IPS DF 6.9 (cell line): ENCODE measurements around the gene CHRM5.

Experiments used
- DNase-seq: peaks from one replicate; pipeline ENCODE4 v3.0.0-alpha.2; 2013; ENCODE audit warnings: low read depth, low spot score
- H3K27ac ChIP-seq: one replicate; pipeline ENCODE4 v1.5.1; 2013; ENCODE audit warnings: low read length, control low read depth
- H3K27me3 ChIP-seq: 2 replicates; pipeline ENCODE4 v1.6.1; 2013; ENCODE audit warnings: mild to moderate bottlenecking, low read length; ENCODE audit not compliant: control insufficient read depth, insufficient read depth
- H3K36me3 ChIP-seq: 2 replicates; pipeline ENCODE4 v1.6.1; 2013; ENCODE audit warnings: low read length; ENCODE audit not compliant: control insufficient read depth, insufficient read depth
- H3K4me1 ChIP-seq: 2 replicates; pipeline ENCODE4 v1.6.1; 2013; ENCODE audit warnings: low read length; ENCODE audit not compliant: control insufficient read depth, insufficient read depth
- H3K4me3 ChIP-seq: 2 replicates; pipeline ENCODE4 v1.5.1; 2013; ENCODE audit warnings: mild to moderate bottlenecking, low read length
- H3K9me3 ChIP-seq: 2 replicates; pipeline ENCODE4 v1.6.1; 2013; ENCODE audit warnings: low read length, inconsistent platforms; ENCODE audit not compliant: control insufficient read depth, insufficient read depth
- WGBS: extraction: QIAGEN DNeasy Blood & Tissue Kit; methylation state at CpG from one replicate; pipeline ENCODE4 v1.1.7; 2013; ENCODE audit warnings: mixed read lengths, missing lambda C conversion rate; ENCODE audit not compliant: insufficient read length, insufficient coverage; 5-methylcytosine and 5-hydroxymethylcytosine counted together

Gene CHRM5

DNA sequence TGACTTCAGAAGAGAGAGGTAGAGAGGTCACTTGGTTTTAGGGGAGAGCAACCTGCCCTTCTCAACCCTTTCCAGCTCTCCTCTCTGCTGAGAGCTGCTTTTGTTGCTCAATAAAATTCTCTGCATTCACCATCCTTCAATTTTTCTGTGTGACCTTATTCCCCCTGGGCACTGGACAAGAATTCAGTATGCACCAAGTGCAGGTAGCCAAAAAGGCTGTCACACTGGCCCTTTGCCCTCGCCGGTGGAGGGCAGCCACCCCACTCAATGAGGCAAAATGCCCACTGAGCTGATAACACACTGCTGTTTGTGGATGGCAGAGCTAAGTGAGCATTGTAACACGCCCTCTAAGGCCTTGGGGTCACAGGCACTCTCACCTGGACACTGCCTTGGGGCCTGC is 146.4 kb downstream of the CHRM5 start:
- no peaks in the 10 kb centered on the region for H3K9me3 ChIP-seq
- no peak overlapping the region for H3K4me3 ChIP-seq
- WGBS, result no CpG with 5 or more reads among the region's 3 CpGs
- no peaks in the 10 kb centered on the region for H3K36me3 ChIP-seq
- no peaks in the 10 kb centered on the region for H3K27me3 ChIP-seq
- no peak overlapping the region for H3K27ac ChIP-seq
- DNase-seq, result no peak
- H3K4me1 ChIP-seq, result no peaks in the 10 kb centered on the region

DNA sequence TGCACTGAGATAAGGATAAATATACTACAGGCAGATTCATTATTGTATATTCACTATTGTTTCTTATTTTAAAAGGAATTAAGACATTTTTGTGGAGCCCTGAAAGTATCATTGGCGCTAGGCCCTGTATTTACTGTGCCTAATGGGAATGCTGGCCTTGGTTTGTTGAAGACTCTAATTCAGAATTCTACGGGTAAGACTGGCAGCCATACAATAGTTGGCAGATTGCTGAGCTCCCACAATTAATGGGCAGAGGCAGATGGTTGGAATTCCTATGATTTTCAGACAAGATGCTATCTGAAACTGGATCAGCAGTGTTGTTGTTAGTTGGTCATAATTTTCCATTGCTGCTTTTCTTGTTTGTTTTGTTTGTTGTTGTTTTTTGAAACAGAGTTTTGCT is 148.3 kb downstream of the CHRM5 start:
- Histone ChIP-seq H3K9me3 (no peaks in the 10 kb centered on the region), H3K4me3 (no peak overlapping the region), H3K4me1 (no peaks in the 10 kb centered on the region), H3K36me3 (no peaks in the 10 kb centered on the region), H3K27ac (no peak overlapping the region), H3K27me3 (no peaks in the 10 kb centered on the region)
- DNase-seq, result no peak
- WGBS, result no CpG with 5 or more reads among the region's 2 CpGs
